Kasumi-1 (cell line): ENCODE measurements around the gene SOX15.
"Not testable (repeated sequence)": the region's sequence is repeated elsewhere in the genome, so short reads cannot be mapped to it uniquely, and the experiment has no call there.

Experiments
- DNase-seq, 2 experiments: peaks; one replicate each; lab custom pipeline; 2025; lab: John Stamatoyannopoulos, UW

SOX15 gene

DNA sequence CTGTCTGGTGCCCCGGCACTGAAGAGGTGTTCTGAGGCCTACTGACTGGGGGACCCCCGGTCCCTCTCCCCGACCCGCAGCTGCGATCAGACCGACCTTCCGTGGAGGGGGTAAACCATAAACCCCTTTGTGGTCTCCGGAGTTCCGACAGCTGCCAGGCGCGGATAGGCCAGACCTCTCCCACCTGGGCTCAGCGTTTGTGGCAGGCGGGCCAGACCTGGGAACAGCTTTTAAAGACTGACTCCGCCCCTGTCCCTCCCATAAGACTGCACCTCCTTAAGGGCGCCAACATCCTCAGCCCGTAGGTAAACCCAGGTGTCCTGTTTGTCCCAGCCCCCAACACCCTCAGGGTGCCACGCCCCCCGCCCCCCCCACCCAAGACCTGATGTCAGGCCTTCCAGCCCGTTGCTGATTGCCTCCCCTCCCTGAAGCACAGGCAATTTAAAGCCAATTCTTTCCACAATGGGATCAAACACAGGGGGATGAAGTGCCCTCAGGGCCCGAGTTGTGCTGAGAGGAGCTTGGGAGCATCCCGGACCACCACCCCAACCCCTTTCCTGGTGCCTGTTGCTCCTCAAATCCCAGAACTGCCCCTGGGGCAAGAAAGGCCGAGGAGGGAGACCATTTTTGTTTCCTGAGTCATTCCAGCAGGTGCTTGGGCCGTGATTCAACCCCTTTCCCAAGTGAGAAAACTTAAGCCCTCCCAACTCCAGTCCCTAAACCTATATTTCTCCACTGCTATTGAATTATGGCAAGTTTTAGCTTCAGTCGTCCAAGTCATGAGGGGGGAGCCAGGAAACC is at the start of gene SOX15:
Gene SOX15 (minus strand): TSS at position 204 of the 801 bp plus-strand sequence. CDS start 418 bp downstream, outside the sequence.
- DNase-seq: no peak

- no peak for DNase-seq
Observed at GRCh38 chr17:7636163-7636562, 46.3 kb upstream of the SOX15 start.

DNA sequence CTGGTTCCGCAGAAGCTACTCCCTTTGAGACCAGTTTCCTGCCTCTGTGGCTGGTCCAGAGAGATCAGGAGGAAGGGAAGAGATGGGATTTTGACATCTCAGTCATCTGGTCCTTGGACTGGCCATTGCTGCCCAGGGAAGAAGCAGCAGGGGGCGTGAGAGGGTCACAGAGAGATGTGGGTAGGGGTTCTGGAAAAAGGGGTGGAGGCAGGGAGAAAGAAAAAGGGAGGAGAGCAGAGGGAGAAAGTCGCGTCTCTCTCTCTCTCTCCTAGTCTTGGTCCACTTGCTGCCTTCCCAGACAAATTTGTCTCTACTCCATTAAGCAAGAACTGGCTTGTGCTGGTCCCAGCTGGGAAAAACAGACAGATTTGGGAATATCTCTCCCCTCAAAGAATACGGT is 44.5 kb upstream of the SOX15 start:
- DNase-seq: peak in 1 of 2 experiments; percentile 1

DNA sequence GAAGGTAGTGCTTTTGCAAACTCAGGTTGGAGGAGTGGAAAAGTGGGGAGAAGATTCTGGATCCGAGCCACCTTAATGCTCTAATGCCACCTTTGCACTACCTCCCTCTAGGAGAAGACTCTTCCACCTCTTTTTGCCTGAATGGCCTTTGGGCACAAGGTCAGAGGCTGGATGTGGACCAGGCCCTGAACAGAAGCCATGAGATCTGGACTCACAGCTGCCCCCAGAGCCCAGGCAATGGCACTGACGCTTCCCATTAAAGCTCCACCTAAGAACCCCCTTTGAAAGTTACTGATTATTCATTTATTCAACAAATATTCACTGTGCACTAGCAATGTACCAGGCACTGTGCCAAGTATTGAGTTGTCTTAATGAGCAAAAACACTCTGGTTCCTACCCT is 43.2 kb upstream of the SOX15 start:
- DNase-seq: no peak

DNA sequence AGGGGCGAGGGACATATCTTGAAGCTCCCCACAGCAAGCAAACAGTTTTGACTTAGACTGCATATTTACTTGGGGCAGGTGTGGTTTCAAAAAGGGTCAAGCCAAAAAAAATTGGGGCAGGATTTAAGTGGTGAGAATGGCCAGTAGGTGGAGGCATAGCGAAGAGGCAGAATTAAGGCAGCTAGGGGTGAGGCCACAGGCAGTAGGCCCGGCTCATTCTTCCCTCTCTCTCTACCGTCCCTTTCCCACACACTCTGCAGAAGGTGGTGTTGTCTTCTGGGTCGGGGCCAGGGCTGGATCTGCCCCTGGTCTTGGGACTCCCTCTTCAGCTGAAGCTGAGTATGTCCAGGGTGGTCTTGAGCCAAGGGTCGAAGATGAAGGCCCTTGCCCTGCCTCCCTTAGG is 42.6 kb upstream of the SOX15 start:
- DNase-seq: peak; percentile 42 to 59

GRCh38 chr17:7631398-7632380 is 41.8 kb upstream of the SOX15 start:
- DNase-seq: no peak

DNA sequence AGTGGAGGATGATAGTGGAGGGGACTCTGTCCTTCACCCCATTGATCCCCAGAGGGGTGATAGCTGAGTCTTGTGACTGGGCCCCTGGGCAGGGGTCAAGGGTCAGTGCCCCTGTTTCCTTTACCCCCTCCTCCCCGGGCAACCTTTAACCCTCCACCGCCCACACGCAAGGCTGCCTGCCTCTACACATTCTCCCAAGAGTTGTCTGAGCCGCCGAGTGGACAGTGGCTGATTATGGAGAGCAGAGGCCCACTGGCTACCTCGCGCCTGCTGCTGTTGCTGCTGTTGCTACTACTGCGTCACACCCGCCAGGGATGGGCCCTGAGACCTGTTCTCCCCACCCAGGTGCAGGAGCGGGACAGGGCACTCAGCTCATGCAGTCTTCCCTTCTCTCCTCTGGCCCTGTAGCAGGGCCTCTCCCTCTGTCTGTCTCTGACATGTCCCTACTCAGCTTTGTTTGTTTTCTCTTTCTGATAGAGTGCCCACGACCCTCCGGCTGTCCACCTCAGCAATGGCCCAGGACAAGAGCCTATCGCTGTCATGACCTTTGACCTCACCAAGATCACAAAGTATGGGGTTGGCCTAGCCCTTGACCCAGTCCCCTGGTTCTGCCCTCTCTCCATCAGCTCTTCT is 40.2 kb upstream of the SOX15 start, which contains the start of gene SHBG:
Gene SHBG (plus strand): TSS at position 197 of the 633 bp plus-strand sequence. CDS start 38 bp downstream, at position 235.
- no peak for DNase-seq

GRCh38 chr17:7627250-7628121 is 37.6 kb upstream of the SOX15 start, which contains the start of gene SAT2:
SAT2 (minus strand) TSS chr17:7627821; CDS start chr17:7627635, 186 bp downstream.
- DNase-seq: peak; percentile 69 to 76

DNA sequence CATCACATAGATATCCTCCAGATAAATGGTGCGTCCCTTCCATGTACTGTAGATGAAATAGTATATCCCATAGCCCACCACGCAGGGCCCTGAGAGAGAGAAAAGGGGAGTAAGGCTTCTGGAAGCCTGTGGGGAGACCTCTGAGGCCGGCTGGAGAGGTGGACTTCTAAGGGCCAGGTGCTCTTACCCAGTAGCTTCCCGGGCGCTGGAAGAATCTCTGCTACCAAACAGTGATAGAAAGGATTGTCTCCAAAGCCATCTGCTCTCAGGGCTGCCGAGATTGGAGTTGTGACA is 37.0 kb upstream of the SOX15 start:
- no peak for DNase-seq

GRCh38 chr17:7626307-7626706 is 36.4 kb upstream of the SOX15 start:
- no peak for DNase-seq

GRCh38 chr17:7625749-7626148 is 35.9 kb upstream of the SOX15 start:
- not testable (repeated sequence) for DNase-seq

GRCh38 chr17:7623661-7624060 is 33.8 kb upstream of the SOX15 start:
- DNase-seq: no peak

DNA sequence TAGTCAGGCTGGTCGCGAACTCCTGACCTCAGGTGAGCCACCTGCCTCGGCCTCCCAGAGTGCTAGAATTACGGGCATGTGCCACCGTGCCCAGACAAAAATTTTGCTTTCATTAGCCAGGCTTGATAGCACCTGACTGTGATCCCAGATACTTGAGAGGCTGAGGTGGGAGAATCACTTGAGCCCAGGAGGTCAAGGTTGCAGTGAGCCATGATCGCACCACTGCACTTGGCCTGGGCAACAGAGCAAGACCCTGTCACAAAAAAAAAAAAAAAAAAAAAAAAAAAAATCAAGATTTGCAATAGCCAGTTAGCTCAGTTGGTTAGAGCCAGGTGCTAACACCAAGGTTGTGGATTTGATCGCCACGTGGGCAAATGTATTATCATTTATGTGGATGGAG is 30.9 kb upstream of the SOX15 start:
- no peak for DNase-seq

DNA sequence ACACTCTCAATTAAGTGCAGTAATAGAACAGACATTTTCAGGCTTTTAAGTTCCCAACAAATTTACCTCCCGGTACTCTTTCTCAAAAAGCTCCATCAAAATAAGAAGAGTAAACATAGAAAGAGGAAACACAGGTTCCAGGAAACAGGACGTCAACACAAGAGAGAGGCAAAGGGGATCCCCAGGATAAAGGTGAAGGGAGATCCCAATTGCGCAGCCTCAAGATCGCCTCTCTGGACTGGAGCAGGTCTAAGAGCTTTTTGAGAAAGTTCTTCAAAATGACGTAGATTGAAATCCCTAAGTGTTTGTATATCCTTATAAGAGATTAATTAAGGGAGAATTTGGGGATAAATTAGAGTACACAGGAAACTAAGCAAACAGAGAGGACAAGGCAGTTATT is 28.7 kb upstream of the SOX15 start:
- no peak for DNase-seq

DNA sequence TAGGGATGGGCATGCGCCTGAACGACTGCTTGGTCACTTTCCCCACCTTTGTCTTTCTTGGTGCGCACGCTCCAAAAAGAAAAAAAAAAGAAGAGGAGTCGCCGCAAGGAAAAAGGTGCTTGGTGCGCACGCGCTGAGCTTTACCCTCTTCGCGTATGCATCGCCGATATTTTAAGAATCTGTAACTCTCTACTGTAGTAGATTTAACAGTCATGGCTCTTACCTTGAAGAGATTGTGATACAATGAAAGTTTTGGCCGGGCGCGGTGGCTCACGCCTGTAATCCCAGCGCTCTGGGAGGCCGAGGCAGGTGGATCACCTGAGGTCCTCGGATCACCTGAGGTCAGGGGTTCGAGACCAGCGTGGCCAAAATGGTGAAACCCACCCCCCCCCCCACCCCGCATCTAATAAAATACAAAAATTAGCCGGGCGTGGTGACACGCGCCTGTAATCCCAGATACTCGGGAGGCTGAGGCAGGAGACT is 25.4 kb upstream of the SOX15 start:
- DNase-seq: no peak

DNA sequence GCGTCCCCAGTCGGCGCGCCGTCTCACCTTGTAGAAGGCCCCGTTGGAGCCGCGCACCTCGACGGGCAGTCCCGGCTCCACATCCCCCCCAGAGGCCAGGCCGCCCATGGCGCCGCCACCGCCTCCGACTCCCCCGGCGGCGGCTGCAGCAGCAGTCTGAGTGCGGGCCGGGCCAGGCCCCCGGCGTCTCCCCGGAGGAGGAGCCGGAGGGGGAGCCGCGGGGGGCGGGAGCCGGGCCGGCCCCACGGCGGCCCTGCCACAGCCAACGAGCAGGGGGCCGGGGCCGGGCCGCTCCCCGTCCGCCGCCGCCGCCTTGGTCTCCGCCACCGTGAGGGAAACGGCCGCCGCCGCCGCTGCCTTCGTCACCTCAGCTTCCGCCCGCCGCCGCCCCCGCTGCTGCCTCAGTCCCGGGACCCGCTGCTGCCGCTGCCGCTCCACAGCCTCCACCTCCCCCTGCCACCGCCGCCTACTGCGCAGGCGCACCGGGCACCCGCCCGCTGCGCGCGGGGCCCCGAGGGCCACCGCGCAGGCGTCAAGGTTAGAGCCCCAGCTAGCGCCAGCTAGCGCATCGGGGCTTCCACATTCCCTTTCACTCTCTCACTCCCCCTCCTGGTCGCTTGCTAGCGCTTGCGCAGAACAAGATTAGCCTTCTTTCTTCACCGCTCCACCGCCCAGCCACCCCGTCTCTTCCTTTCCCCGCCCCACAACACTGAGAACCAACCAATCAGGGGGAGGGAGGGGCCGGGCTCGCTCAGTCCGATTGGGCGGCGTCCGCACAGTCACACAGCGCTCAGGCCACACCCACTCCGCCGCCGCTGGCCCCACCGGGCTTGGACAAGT is 24.8 kb upstream of the SOX15 start, which contains the start of gene FXR2:
Gene FXR2 (minus strand): TSS at position 473 of the 840 bp plus-strand sequence. CDS start 365 bp downstream, at position 108.
- DNase-seq: peak; percentile 93 to 97

DNA sequence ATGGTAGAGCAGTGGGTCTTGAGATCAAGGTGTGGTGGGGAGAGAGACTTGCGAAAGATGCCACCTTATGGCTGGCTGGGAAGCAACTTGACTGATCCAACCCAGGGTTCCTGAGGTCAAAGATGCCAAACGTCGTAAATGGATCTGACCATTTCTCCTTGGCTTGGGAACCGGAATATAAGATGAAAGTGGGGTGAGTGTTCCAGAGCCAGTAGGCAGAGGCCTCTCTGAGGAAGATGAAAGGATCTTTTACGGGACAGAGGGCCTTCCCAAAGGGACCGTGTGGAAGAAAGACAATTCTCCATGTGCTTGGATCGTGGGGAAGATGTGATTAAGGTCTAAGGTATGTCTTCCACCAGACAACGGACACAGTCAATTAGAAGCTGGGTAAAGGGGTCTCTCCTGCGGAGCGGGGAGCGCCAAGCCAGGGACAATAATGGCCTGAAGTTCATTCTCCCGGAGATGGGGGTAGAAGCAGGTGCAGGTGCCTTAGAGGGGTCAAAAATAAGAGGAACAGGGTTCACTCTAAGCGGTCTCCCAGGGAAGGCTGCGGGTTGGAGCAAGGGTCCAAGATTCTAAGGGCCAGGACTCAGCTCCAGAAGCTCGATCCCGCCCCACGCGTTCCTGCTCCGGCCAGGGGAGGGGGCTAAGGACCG is 24.0 kb upstream of the SOX15 start:
- no peak for DNase-seq

DNA sequence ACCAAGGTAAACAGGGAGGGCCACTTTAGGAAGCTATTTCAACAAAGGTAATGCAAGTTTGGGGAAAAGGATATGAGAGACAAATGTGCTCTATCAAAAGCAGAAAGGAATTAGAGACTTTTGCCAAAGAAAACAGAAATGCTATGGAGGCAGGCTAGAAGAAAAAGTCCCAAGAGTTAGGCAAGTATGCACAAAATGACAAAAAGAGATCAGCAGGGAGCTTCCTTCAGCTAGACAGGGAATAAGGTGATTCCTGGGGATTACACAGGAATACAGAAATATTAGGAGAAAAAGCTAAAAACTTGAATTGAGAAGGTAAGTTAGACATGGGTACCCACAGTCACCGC is 22.4 kb upstream of the SOX15 start:
- DNase-seq: no peak

DNA sequence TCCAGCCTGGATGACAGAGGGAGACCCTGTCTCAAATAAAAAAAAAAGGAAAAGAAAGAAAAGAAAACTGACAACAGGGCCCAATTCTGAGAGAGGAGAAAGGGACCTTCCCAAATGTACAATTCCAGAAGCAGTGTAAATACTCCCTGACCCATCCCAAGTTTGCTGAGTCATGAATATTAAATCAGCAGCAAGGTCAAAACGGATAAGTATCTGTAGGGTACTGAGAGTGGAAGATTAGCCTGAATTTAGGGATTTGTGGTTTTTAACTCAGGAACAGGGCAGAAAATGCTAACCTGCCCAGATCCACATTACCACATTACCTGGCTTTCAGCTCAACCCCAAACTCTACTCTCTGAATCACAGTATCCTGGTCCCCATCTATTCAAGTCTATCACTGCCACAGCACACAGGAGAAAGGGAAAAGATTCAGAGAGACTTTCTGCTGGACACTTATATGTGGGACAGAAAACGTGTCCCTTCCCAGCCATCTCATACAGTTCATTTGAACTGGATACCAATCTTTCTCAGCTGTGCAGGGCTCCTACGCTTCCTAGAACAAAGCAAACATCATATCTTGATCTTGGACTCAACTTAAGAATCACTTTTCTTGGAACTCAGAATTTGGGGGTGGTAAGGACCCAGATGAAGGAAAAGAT is 21.9 kb upstream of the SOX15 start:
- no peak for DNase-seq
